Measurements from ENCODE around the gene EYS. TPM values are rescaled to one million over a fixed set of nuclear protein-coding genes. Genes with fewer than 3 reads are reported as not detected.

EYS gene
- total RNA-seq, 1 donor from 2014 or later: not detected

DNA sequence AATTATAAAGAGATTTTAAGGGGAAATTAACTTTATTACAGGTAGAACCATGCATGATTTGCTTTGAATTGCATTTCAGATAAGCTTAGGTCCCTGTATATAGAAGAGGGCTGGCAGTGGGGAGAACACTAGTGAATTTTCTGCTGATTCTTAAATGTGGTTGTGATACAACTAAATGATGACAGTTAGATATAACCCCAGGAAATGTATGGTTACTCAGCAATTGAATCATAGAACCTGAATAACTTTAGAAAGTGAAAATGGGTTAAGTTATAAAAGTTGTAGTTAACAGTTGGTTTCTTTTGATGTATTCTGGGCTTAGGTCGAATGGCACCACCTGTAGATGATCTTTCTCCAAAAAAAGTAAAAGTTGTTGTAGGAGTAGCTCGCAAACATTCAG lies 2001.3 kb downstream of the EYS start:
- no peaks in the 10 kb centered on the region for H3K27me3 ChIP-seq (ENCODE audit: control insufficient read depth, insufficient read depth, low read length)
- TF ChIP-seq, protein P1, sequence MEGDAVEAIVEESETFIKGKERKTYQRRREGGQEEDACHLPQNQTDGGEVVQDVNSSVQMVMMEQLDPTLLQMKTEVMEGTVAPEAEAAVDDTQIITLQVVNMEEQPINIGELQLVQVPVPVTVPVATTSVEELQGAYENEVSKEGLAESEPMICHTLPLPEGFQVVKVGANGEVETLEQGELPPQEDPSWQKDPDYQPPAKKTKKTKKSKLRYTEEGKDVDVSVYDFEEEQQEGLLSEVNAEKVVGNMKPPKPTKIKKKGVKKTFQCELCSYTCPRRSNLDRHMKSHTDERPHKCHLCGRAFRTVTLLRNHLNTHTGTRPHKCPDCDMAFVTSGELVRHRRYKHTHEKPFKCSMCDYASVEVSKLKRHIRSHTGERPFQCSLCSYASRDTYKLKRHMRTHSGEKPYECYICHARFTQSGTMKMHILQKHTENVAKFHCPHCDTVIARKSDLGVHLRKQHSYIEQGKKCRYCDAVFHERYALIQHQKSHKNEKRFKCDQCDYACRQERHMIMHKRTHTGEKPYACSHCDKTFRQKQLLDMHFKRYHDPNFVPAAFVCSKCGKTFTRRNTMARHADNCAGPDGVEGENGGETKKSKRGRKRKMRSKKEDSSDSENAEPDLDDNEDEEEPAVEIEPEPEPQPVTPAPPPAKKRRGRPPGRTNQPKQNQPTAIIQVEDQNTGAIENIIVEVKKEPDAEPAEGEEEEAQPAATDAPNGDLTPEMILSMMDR (IDR thresholded peaks at IDR 0.05; ENCODE audit: insufficient read depth, low read length, poor library complexity, severe bottlenecking): no peak
- peaks cover 2% of the 10 kb centered on the region for H3K36me3 ChIP-seq (ENCODE audit: control insufficient read depth, insufficient read depth, low read length)
- no peak overlapping the region for H3K4me3 ChIP-seq (ENCODE audit: low read depth, low read length)
- DNase-seq (ENCODE audit: low read depth): no peak

DNA sequence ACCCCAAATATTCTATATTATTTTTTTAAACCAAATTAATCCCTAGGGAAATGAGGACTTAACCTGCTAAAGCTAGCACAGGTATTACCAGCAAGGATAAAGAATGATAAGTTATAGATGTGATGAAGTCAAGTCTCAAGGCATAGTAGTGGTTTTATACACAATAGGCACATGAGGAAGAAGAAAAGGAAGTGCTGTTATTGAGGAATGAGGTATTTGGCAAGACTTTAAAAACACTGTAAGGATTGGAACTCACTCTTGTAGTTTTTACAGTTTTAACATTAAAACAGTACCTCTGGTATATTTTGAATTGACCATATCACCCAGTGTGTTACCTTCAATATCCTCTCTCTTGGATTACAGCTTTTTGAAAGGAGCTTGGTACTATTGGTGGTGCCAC lies 2016.8 kb downstream of the EYS start:
- no peak for DNase-seq (ENCODE audit: low read depth)
- no peak overlapping the region for H3K4me3 ChIP-seq (ENCODE audit: low read depth, low read length)
- TF ChIP-seq, protein P1 (IDR thresholded peaks at IDR 0.05; ENCODE audit: insufficient read depth, low read length, poor library complexity, severe bottlenecking): no peak
- H3K36me3 ChIP-seq (ENCODE audit: control insufficient read depth, insufficient read depth, low read length): no peaks in the 10 kb centered on the region
- H3K27me3 ChIP-seq (ENCODE audit: control insufficient read depth, insufficient read depth, low read length): no peaks in the 10 kb centered on the region

DNA sequence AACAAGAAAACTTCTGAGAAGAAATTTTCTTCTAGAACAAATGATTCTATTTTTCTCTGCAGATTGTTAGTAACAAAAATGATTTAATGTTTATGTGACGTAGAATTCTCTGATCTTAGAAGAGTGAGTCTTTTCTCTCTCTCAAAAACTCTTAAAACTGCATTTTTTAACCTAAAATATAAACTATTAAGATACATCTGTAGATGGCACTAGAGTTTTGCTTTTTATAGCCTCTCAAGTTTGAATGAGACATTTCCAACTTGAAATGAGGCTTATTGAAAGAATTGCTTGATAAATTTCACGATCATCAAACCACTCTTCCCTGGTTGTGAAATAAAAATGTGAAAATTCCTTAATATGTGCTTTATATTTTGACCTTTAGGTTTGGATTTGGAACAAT lies 2017.6 kb downstream of the EYS start:
- H3K27me3 ChIP-seq (ENCODE audit: control insufficient read depth, insufficient read depth, low read length): no peaks in the 10 kb centered on the region
- H3K4me3 ChIP-seq (ENCODE audit: low read depth, low read length): no peak overlapping the region
- no peaks in the 10 kb centered on the region for H3K36me3 ChIP-seq (ENCODE audit: control insufficient read depth, insufficient read depth, low read length)
- DNase-seq (ENCODE audit: low read depth): no peak
- TF ChIP-seq, protein P1 (IDR thresholded peaks at IDR 0.05; ENCODE audit: insufficient read depth, low read length, poor library complexity, severe bottlenecking): no peak

DNA sequence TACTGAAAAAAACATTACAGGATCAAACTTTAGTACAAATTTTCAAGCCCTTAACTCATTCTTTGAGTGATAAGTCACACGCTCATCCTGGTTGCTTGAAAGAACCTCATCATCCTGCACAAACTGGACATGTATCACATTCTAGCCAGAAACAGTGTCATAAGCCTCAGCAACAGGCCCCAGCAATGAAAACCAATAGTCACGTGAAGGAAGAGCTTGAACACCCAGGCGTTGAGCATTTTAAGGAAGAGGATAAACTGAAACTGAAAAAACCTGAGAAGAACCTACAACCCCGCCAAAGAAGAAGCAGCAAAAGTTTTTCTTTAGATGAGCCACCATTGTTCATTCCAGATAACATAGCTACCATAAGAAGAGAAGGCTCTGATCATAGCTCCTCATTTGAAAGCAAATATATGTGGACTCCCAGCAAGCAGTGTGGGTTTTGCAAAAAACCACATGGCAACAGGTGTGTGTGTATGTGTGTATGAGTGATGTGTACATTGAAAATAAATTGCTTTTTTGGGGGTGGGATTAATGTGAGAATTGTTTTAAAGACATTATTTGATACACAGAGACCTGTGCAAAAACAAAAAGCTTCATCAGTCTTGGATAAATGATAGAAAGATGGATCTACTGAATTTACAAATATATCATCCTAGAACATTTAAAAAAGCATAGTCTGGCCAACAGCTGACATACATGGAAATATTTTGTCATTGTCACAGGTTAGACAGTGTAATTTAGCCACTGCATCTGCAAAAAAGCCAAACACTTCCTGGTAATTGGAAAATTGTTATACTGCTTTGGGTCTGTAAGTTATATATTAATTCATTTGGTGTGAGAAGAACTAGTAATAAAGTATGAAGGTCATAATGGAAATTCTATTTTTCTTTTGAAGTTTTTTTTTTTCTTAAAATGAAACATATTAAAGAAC lies 2021.3 kb downstream of the EYS start:
- H3K27me3 ChIP-seq (ENCODE audit: control insufficient read depth, insufficient read depth, low read length): no peaks in the 10 kb centered on the region
- TF ChIP-seq, protein P1 (IDR thresholded peaks at IDR 0.05; ENCODE audit: insufficient read depth, low read length, poor library complexity, severe bottlenecking): no peak
- no peak for DNase-seq (ENCODE audit: low read depth)
- H3K36me3 ChIP-seq (ENCODE audit: control insufficient read depth, insufficient read depth, low read length): no peaks in the 10 kb centered on the region
- no peak overlapping the region for H3K4me3 ChIP-seq (ENCODE audit: low read depth, low read length)

DNA sequence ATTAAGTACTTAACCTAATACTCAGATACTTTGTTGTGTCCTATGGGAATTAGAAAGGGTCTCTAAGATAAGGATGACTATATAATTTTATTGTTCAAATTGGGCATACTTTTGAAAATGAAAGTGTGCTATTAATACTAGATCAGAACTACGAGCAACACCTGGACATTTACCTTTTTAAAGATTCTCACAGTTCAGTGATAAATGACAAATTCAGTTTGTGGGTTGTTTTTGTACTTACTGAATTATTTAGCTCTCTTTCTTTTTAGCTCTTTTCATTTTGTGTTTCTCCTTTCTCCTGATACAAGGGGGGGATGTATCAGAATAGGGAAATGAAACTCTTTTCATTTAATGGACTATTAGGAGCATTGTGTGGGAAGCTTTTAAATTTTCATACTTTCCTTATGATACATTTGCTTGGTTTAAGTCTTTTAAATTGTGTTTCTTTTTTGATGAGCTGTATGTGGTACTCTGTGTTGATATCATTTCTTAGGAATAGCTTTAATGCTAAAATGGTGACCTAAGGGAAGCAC lies 2023.9 kb downstream of the EYS start:
- no peaks in the 10 kb centered on the region for H3K36me3 ChIP-seq (ENCODE audit: control insufficient read depth, insufficient read depth, low read length)
- TF ChIP-seq, protein P1 (IDR thresholded peaks at IDR 0.05; ENCODE audit: insufficient read depth, low read length, poor library complexity, severe bottlenecking): no peak
- H3K4me3 ChIP-seq (ENCODE audit: low read depth, low read length): no peak overlapping the region
- H3K27me3 ChIP-seq (ENCODE audit: control insufficient read depth, insufficient read depth, low read length): no peaks in the 10 kb centered on the region
- DNase-seq (ENCODE audit: low read depth): no peak

Measured in kidney epithelial cell (primary cell).